Measurements from ENCODE around the gene ADGRV1. TPM values are rescaled to one million over a fixed set of nuclear protein-coding genes. Genes with fewer than 3 reads are reported as not detected.

The ADGRV1 gene
- polyA plus RNA-seq, 3 donors, result 10.2 to 14.8 (median 10.6) TPM

GRCh38 chr5:91143840-91144239 is 585.2 kb downstream of the ADGRV1 start:
- DNase-seq (ENCODE audit: low read depth in 3 of 3, low spot score in 2 of 3), result no peak

- DNase-seq (ENCODE audit: low read depth in 3 of 3, low spot score in 2 of 3), result no peak
These were observed 586.1 kb downstream of the ADGRV1 start for GRCh38 chr5:91144491-91145332.

GRCh38 chr5:91145333-91145620 is 586.7 kb downstream of the ADGRV1 start:
- DNase-seq (ENCODE audit: low read depth in 3 of 3, low spot score in 2 of 3), result no peak

- no peak for DNase-seq (ENCODE audit: low read depth in 3 of 3, low spot score in 2 of 3)
These were observed 587.6 kb downstream of the ADGRV1 start for GRCh38 chr5:91146230-91146629.

GRCh38 chr5:91146905-91147600 is 588.5 kb downstream of the ADGRV1 start:
- DNase-seq (ENCODE audit: low read depth in 3 of 3, low spot score in 2 of 3), result no peak

GRCh38 chr5:91150234-91150633 is 591.6 kb downstream of the ADGRV1 start:
- DNase-seq (ENCODE audit: low read depth in 3 of 3, low spot score in 2 of 3), result no peak

- no peak for DNase-seq (ENCODE audit: low read depth in 3 of 3, low spot score in 2 of 3)
These were observed 592.0 kb downstream of the ADGRV1 start for GRCh38 chr5:91150636-91151035.

- DNase-seq (ENCODE audit: low read depth in 3 of 3, low spot score in 2 of 3), result no peak
These were observed 593.4 kb downstream of the ADGRV1 start for GRCh38 chr5:91151947-91152346.

GRCh38 chr5:91154338-91154737 is 595.7 kb downstream of the ADGRV1 start:
- DNase-seq (ENCODE audit: low read depth in 3 of 3, low spot score in 2 of 3), result no peak

GRCh38 chr5:91155274-91155673 is 596.7 kb downstream of the ADGRV1 start:
- DNase-seq (ENCODE audit: low read depth in 3 of 3, low spot score in 2 of 3), result no peak

GRCh38 chr5:91156242-91156641 is 597.6 kb downstream of the ADGRV1 start:
- no peak for DNase-seq (ENCODE audit: low read depth in 3 of 3, low spot score in 2 of 3)

GRCh38 chr5:91158011-91158410 is 599.4 kb downstream of the ADGRV1 start:
- DNase-seq (ENCODE audit: low read depth in 3 of 3, low spot score in 2 of 3), result no peak

- no peak for DNase-seq (ENCODE audit: low read depth in 3 of 3, low spot score in 2 of 3)
These were observed 601.0 kb downstream of the ADGRV1 start for GRCh38 chr5:91159647-91160046.

- no peak for DNase-seq (ENCODE audit: low read depth in 3 of 3, low spot score in 2 of 3)
These were observed 602.2 kb downstream of the ADGRV1 start for GRCh38 chr5:91160714-91161285.

- no peak for DNase-seq (ENCODE audit: low read depth in 3 of 3, low spot score in 2 of 3)
These were observed 604.2 kb downstream of the ADGRV1 start for GRCh38 chr5:91162534-91163381.

- DNase-seq (ENCODE audit: low read depth in 3 of 3, low spot score in 2 of 3), result no peak
These were observed 605.8 kb downstream of the ADGRV1 start for GRCh38 chr5:91164424-91164823.

GRCh38 chr5:91166059-91166807 is 607.6 kb downstream of the ADGRV1 start:
- no peak for DNase-seq (ENCODE audit: low read depth in 3 of 3, low spot score in 2 of 3)

GRCh38 chr5:91168859-91169258 is 610.3 kb downstream of the ADGRV1 start:
- DNase-seq (ENCODE audit: low read depth in 3 of 3, low spot score in 2 of 3), result no peak

- no peak for DNase-seq (ENCODE audit: low read depth in 3 of 3, low spot score in 2 of 3)
These were observed 611.7 kb downstream of the ADGRV1 start for GRCh38 chr5:91170266-91170665.

GRCh38 chr5:91171322-91171721 is 612.7 kb downstream of the ADGRV1 start:
- DNase-seq (ENCODE audit: low read depth in 3 of 3, low spot score in 2 of 3), result no peak
